Germinal center (tissue), 1 donor: Measurements from ENCODE around the gene MOB2.

Source experiments
- DNase-seq: peaks from one replicate; pipeline ENCODE4 v3.0.0; 2012; ENCODE audit warnings: mixed read lengths, low spot score

Gene MOB2

DNA sequence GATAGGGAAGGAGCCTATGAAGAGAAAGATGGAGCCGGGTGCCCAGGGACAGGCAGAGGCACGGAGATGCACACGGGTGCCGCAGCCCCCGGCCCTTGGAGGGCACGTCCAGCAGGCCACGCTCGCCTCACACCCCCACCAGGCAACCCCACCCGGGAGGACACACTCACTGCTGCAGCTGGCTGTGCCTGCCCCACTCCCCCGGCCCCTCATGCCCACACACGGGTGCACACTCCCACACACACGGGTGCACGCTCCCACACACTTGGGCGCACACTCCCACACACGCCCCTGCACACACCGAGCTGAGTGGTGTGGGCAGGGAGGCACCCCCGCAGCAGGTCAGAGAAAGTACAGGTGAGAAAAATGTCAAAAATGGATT is 1.1 kb downstream of the MOB2 start:
- DNase-seq: no peak

DNA sequence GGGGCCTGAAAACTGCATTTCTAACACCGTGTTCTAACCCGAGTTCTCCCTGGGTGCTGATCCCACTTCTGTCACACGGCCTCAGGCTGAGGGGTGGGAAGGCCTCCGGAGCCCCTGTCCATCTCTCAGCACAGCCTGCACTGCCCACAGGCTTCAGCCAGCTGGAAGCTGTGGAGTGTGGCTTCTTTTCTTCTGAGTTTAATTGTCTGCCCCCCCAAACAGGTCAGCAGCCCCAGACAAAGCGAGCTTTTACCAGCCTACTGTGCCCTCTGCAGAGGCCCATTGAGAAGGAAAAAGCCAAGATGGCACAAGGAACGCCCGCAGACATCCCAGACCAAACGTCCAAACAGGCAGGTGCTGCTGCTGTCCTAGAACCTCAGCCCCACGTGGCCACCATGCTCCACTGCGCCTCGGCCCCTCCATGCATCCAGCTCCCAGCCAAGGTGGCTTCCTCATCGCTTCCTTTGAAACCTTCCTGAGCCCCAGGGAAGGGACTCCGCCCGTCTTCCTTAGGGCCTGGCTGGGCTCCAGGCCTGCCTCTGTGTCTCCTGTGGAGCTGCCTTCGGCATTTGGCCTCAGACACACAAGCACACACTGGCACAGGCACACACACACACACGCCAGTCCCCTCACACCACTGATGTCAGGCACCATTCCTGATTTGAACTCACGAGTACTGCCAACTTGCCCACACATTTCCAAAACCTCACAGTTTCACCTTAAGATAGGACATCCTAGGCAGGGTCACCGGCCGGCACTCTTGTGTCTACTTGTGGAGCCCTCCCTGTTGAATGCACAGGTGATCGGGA is 1.7 kb downstream of the MOB2 start:
- DNase-seq: no peak

DNA sequence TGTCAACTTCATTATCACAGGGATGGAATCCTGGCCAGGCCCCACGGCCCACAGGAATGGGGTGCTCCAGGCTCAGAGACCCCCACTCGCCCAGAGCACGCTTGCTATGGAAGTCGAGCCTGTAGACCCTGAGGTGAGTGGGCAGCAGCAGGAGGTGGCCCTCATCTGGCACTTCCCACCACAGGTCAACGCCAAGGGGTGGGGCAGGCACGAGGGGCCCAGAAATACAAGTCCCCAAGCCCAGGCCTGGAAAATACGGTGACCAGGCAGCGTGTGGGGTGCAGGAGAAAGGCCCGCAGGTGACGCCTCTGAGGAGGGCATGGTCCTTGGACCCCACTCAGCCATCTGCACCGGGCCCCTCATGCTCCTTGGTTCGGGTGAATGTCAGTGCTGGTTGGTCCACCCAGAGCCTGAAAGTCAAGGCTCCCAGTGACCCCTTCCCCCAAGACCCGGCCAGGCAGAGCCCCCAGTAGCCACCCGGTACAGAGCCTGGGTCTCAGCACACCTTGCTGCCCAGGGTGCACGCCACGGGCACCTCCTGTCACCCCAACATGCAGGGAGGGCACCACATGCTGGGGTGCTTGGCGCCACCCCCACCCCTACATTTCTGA is 2.4 kb downstream of the MOB2 start:
- no peak for DNase-seq

DNA sequence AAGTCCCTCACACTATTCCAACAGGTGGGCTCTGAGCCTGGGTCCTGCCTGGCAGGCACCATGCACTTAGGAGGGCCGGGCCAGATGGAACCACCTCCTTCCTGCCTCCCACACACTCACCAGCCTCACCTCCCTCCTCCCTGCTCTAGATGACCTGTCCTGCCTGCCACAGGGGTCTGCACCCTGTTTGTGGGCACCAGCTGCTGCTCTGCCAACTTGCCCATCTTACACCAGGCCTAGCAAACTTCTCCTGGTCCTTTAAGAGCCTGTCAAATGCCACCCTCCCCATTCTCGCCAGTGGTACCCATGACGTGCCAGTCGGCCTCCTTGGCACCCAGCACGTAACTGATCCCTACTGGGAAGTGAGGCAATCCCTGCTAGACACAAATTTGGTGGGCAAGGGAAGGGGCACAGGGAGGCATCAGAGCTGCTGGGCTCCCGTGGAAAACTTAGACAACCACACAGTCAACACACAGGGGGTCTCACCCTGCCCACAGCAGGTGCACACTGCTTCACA is 3.1 kb downstream of the MOB2 start:
- no peak for DNase-seq

DNA sequence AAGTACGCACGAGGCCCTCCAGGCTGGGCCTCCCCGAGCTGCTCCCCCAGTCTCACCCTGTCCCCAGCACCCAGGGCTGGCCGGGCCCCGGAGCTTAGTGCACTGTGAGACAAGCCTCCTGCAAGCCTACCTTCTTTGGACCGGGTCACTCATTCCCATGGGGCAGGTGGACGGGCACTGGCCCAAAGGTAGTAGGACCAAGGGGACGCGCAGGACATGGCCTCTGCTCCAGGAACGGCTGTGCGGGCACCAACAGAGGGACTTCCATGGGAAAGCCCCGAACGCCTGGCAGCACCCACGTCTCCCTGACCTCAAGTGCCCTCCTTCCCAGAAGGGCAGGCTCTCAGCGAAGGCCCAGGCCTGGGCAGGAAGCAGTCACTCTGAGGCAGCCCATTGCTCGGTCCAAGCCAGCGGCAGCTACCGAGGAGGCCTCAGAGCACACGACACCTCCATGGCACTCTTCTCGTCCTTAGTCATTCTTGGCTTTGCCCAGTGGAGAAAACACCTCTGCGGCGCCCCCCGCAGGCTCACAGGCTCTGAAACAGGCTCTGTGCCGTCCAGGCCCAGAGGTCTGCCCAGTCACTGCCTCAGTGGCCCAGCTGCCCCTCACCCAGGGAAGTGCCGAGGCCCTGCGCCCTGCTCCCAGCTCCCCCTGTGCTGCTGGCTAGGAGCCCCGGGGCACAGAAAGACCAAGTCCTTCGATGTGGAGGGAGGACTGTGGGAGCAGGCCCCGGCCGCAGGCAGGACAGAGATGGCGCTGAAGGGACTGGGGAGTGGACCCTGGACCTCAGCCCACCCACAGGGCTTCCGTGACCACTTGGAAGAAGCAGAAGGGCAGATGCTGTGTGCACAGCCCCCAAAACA is 3.8 kb downstream of the MOB2 start:
- no peak for DNase-seq

DNA sequence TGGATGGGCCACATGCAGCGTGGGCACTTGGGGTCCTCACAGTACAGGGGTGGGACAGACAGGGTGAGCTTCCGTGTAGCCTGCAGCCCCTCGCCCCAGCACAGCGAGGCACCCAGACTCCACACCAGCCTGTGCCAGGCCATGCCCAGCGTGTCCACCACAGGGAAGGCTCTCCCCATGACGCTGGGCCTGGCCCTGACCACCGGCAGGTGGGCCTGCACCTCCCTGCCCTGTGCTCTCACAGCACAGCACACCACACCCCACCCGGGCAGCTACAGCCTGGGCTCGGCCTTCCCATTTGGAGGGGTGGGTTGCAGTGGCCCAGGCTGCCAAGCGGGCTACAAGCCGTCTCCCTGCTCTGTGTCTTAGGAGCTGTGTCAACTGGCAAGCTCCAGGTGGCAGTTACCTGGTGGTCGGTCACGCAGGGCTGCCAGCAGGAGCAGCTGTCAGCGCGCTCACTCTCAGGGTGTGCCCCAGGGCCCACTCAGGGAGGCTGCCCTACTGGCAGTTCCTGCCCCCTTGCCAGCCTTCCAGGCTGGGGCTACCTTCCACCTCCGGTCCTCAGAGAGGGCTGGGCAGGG is 4.6 kb downstream of the MOB2 start:
- DNase-seq: no peak

DNA sequence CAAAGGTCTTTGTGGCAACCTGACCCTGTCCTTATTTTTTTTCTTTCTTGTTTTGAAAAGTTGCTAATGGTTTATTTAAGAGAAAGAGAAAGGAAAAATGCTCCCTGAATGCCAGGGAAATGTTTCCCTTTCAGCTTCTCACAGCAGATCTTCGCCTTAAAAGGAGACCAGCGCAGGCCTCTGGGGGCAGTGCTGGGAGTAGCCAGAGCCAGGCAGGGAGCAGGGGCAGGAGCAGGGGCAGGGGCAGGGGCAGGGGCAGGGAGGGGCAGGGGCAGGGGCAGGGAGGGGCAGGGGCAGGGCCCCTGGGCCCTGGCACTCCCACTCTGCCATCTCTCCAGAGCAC is 5.1 kb downstream of the MOB2 start:
- no peak for DNase-seq

DNA sequence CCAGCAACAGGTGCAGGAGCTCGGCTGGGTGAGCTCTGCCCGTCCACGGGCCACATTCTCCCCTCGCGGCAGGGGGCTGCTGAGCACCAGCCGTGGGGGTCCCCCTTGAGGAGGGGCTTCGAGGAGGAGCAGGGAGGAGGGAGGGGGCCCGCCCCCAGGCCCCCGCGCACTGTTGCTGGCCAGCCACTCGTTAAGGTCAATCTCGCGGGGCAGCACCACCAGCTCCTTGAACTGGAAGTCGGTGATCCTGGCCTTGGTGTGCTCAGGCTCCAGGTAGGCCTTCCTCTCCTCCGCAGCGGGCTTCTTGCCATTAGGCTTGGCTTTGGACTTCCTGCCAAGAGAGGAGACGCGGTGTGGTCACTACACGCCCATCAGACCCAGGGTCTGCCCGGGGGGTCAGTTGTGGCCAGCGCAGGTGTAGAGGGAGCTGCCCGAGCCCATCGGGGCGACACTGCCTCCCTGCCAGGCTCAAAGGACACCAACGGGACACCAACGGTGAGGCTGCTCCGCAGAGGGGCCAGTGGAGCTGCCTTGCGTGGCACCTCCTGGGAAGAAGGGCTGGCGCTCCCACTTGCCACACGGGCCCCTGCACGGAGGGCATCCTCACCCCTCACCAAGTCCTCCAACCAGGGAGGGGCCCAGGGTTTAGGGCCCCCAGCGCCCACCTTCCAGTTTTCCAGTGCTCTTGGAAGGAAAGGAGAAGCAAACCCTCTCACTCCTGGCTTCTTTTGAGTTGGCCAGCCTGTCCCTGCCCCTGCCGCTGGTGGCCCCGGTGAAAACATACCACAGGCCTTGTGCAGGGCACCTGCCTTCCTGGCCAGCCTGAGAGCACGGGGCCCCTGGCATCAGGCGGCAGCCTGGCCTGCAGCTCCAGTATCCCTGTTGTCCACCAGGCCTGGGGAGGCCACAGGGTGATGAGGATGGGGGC is 5.8 kb downstream of the MOB2 start:
- no peak for DNase-seq

DNA sequence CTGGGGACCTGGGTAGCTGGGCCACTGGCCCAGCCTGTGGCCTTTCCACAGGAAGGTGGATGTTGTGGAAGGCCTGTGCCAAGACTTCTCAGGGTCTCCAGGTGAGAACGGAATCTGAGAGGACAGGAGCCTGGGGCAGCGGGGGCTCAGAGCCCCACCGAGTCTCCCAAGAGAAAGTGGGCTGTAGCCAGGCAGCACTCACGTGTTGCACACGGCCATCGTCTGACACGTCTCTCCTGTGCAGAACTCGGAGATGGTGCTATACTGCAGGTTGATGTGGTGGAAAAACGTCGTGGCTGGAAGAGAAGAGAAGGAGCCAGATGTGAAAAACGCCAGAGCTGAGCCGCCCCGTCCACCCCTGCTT is 6.4 kb downstream of the MOB2 start:
- no peak for DNase-seq

DNA sequence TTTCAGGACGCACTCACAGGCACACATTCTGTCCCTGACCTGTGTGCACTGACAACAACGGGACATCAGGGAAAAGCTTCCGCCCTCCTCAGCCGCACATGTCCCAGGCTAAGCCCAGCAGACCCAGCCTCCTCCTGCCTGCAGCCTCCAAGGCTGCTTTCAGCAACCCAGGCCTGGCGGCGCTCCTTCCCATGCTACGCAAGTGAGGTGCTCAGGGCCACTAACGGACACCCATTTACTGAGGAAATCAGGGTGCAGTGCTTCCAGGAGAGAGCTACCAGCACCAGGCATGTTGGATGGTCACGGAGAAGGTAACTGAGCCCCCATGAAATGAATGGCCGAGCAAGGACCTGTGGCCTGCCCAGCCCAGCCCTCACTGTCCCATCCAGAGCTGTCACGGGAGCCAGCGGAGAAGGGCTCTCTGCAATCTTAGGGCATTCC is 6.9 kb downstream of the MOB2 start:
- no peak for DNase-seq

DNA sequence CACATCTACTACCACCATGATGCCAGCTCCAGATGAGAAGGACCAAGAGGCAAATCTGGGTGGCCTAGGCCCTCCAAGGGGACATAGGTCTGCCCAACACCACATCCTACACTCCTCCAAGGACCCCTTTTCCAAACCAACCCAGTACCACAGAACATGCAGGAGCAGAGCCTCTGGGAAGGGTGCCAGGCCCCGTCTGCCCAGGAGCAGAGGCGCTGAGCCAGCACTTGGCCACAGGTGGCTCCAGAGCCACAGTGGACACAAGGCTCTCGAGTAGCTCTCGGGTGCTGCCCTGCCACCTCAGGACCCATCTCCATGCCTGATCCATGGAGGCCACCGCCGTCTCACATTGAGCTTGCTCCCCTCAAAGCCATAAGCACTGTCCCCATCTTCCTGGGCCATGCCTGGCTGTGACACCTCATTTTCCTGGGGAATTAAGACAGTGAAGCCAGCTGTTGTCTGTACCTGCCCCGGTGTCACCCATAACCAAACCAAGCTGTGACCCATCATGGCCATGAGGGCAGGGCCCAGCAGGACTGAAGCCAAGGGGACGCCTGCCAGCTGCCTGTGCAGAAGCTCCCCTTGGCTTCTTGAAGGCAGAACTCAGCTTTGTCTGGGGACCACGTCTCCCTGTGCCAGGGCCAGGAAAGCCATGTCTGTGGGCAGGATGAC is 7.4 kb downstream of the MOB2 start:
- DNase-seq: no peak

DNA sequence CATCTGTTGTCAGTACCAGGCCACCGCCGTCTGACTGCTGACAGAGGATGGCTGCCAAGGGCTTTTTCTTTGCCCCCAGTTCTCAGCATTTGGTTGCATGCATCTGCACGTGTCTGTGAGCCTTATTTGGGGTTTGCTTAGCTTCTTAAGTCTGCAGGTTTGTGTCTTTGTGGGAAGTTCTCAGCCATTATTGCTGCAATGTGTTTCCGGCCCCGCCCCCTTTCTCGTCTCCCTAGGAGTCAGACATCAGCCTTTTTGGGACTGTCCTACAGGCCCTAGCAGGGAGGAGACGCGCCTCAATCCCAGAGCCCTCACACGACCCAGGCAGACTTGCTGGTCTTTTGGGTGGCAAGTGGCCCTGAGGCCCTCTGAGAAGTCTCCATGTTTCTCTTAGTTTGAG is 8.0 kb downstream of the MOB2 start:
- no peak for DNase-seq

DNA sequence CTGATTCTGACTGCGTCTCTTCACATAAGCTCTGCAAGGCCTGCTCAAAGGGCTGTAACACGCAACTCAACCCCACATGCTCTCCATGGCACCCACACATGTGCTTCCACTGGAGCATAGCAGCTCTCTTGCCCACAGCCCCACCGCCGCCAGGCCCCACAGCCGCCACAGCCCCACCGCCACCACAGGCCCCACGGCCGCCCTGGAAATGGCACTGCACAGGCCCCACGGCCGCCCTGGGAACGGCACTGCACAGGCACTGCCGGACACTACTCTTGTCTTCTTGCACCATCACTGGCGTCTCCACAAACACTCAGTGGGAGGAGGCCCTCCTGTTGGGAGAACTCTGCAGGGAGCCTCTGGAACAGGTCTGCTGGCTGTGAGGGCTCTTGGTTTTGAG is 8.6 kb downstream of the MOB2 start:
- no peak for DNase-seq

DNA sequence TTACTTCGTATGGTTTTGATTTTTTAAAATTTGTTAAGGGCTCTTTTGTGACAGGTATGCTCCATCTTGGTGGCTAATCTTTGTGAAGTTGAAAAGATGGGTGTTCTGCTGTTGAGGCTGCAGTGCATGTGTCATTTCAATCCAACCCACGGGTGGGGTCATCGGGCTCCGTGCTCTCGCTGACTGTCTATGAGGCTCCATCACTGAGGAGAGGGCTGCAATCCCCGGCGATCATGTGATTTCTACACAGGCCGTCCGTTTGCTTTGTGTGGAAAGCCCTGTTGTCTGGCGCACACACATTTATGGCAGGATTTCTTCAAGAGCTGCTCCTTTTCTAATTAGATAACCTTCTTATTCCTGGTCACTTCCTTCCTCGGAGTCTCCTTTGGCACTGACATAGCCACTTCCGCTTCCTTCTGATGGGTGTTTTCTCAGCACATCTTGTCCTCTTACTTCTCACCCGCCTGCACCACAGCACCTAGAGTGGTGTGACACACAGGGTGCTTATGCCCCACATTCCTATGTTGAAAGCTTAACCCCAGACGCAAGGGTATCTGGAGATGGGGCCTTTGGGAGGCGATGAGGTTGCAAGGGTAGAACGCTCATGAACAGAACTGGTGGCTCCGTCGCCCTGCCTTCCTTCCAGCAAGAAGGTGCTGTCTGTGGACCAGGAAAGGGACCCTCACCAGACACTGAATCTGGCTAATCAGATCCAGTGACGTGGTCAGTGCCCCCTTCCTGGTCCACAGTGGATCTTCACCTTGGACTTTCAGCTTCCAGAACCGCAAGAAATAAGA is 9.4 kb downstream of the MOB2 start:
- no peak for DNase-seq

DNA sequence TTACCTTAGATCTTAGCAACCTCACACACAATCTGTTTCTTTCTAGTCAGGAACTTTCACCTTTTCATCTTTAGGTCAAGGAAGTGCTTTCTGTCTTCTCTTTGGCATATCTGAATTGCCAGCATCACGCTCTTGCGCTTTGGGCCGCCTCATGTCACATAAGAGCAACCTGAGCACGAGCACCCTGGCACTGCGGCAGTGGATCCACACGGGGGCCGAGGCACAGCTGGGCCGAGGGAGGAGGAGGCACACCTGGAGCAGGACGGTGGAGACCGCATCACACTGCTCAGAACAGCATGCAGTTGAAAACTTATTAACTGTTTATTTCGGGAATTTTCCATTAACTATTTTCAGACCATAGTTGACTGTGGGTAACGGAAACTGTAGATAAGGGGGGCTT is 10.7 kb downstream of the MOB2 start:
- DNase-seq: no peak

DNA sequence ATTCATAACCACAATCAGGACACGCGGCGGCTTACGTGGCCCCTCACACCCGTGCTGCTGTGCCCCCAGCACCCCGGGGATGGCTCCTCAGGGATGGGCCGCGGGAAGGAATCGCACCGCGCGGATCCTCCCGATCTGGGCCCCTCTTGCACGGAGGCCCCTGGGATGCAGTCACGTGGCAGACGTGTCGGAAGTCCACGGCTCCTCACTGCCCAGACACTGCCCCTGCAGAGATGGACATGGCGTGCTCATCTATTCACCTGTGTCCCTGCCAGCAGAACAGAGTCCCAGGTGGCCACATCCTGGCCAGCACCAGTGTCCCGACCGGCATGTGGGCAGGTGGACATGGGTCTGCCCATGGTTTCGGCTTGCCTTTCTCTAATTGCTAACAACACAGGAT is 12.8 kb downstream of the MOB2 start:
- DNase-seq: no peak

DNA sequence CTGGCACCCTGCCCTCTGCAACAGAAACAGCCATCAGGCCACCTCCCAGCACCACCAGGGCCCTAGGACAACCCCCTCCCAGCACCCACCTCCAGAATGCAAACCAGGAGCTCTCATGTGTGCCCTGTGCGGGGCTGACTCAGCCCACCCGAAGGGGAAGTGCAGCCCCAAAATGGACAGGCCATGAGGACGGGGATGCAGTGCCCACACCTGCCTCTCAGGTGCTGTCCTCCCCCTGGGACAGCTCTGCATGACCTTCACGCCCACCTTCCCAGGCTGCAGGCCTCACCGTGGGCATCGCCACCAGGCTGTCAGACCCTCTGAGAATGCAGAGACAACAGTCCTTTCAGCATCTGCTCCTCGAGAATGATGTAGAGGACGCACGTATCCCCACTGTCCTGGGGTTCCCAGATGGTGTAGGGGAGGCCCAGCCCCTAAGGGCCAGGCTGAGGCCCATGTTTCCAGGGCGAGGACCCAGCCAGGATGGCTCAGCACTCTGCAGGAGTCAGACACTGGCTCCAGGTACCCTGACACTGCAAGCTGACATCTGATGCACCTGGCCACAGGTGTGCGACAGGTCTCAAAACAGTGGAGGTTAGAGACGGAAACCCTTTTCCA is 13.5 kb downstream of the MOB2 start:
- DNase-seq: no peak

DNA sequence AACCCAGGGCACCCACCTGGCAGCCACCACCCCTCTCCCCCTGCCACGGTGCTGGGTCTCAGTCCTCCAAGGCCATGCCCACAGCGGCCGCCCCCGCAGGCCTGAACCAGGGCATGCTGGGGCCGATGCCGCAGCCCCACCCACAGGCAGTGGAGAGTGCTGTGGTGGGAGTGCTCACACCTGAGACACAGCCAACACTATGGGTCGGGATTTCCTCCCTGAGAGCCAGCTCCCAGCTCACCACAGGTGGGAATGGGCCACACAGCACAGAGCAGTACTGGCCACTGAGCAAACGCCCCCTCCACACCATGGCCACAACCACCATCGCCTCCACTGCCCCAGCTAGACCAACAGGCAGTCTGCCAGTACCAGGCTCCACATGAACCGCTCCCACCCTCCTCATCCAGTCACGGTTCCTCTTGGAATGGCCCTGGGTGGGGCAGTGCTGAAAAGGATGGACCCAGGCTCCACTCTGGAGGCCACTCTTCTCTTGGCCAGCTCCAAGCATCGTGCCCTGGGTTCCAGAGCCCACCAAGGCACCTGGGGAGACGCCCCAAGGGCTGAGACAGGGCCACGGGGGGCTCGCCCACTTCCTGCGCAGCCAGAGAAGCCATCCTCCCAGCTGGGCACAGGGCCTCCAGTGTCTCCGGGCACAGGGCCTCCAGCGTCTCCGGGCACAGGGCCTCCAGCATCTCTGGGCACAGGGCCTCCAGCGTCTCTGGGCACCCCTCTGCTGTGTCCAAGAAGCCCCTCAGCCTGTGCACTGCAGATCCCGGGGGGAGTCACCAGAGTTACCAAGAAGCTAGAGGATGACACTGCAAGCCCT is 14.2 kb downstream of the MOB2 start:
- no peak for DNase-seq

DNA sequence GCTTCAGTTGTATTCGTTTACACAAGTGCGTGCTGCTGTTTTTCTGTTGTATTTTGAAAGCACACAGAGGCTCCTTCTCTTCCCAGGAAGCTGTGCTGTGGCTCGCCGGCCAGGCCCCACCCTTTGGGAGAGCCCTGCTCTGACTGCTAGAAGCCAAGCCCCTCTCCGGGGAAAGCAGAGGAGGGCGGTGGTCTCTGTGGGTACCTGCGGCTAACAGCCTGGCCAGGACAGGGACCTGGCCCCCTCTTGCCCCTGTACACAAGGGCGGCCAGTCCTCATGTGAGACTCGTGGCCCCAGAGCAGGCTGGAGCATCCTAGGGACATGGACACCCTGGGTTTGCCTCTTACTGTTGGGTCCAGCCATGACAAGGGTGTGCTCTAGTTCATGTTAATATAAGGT is 14.8 kb downstream of the MOB2 start:
- DNase-seq: no peak
